Activated CD8-positive, alpha-beta memory T cell treated with anti-CD3 and anti-CD28 coated beads, Interleukin-2, amount 50 U/mL, for 4 hours (primary cell): ENCODE measurements around the gene ST14.
"Not testable (repeated sequence)": the region's sequence is repeated elsewhere in the genome, so short reads cannot be mapped to it uniquely, and the experiment has no call there.

Experiments
- DNase-seq: peaks from one replicate; pipeline ENCODE4 v3.0.0-alpha.2; 2020

Gene ST14

DNA sequence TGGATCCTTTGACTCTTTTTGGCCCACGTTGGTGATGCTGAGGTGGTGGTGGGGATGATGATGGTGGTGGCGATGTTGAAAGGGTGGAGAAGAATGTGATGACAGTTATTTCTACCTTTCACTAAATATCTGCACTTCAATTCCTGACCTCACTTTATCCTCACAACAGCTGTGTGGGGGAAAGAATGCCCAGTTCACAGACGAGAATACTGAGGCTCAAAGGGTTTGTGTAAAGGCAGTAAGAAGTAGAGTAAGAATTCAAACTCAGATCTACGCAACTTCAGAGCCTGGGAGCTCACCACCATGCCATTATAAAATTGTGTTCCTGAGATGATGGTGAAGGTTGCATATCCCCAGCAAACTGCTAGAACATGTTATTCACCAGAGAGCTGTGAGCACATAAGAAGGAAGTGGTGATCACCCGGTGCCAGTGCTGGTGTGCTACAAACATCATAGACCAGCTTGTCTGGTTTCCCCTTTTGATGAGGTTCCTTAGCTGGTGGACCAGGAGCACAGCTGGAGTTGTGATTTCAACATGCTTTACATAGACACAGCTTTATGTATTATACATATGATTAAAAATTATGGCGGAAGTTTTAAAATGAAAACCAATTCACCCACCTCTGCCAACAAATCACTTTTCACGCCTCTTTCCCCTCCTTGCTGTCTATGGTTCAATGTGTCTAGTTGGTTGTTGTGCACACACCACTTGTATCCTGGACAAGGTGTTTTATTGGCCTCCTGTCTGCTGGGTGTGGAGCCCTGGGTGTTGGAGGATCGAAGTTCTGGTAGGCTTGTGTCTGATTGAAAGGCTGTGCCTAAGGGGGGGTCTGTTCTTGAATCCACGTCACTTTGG is 6.2 kb downstream of the ST14 start:
- no peak for DNase-seq

DNA sequence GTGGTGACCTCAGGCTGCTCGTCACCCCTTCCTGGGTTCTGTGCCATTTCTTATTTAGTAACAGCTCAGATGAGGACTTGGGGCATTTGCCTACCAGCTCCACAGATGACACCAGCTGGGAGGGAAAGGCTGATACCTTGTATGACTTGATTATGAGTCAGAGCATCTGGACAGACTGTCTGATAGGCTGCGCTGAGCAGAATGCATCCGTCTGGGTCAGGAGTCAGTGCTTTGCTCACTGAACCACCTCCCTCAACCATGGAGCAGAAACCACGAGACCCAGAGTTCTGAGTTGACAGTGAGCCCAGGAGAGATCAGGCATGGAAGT is 6.8 kb downstream of the ST14 start:
- DNase-seq, result no peak

DNA sequence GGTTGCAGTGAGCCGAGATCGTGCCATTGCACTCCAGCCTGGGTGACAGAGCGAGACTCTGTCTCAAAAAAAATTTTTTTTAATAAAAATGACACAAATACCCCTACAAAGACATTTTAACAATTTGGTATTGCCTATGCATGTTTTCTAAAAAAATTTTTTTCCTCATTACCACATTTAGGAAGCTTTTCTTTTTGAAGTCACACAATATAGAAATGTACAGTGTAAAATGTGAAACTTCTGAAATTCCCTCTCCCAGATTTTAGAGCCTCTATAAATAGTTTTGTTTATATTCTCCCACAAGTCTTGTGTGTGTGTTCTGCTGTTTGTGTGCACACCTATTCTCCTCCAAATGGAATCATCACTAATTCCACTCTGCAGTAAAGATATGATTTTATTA is 7.6 kb downstream of the ST14 start:
- no peak for DNase-seq

DNA sequence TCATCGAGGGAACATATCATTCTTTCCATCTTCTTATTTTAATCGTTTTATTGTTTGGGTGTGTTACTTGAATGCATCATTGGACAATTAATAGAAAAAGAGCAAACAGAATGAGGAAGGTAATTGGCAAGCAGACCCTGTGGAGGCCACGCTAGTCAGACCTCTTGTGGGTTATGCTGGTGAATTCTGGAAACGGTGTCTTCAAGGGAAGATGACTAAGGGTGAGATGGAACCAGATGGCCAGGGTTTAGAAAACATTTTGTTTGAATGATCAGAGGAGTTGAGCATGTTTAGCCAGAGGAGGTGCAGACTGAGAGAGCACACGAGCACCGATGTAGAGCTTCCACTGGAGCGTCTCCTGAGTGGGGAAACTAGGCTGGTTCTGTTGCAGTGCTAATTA is 8.5 kb downstream of the ST14 start:
- DNase-seq, result no peak

DNA sequence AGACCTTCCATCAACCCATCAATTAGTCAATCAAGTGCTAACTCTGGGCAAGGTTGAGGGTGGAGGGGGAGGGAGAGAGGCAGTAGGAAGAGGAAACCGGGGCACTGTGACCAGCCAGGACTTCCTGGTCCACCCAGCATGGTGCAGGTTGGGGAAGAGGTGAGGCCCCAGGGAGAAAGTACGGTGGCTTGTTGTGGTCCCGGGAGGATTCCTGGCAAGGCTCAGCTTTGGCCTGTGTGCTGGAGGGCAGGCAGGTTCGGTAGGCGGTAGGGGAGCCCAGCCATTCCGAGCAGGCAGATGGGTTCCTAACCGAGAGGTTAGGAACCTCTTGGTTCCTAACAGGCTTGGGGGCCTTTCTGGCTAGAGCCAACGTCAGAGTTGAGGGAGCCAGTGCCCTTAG is 10.8 kb downstream of the ST14 start:
- DNase-seq, result no peak

DNA sequence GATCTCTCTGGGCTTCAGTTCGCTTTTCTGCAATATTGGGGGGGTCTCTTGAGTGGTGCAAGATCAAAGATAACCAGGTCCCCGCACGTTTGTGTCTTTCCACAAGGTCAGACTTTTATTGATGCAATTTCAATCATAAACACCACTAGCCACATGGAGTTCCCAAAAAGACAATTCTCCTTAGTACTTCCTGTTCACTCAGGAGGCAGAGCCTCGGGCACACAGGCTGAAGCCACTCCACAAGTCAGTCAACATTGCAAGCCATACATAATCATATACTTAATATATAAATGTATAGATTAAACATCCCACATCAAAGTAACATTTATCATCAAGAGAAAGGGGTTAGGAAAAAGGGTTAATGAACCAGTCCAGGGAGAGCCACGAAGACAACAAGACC is 12.0 kb downstream of the ST14 start:
- DNase-seq, result no peak

DNA sequence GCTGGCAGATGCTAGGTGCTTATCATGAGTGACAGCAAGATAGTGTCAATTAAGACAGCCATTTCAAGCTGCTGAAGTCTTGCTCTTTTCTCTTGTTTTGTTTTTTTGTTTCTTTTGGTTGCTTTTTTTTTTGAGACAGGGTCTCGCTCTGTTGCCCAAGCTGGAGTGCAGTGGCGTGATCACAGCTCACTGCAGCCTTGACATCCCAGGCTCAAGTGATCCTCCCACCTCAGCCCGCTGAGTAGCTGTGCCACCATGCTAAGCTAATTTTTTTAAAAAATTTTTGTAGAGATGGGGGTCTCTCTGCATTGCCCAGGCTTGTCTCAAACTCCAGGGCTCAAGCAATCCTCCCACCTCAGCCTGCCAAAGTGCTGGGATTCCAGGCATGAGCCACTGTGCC is 12.4 kb downstream of the ST14 start:
- DNase-seq, result not testable (repeated sequence)

DNA sequence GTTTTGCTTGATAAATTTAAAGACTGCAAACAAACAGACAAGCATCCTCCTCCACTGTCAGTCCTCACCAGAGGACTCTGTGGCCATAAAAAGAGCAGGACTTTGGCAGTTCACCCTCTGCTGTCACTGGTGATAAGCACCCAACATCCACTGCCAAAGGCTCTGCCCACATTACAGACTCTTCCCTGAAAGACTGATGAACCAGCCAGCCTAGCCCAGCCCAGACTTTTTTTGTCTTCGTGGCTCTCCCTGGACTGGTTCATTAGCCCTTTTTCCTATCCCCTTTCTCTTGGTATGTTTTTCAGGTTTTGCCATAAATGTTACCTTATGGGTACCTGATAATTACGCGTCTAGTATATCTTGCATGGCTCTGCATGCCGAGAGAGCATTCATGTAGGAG is 15.1 kb downstream of the ST14 start:
- no peak for DNase-seq

DNA sequence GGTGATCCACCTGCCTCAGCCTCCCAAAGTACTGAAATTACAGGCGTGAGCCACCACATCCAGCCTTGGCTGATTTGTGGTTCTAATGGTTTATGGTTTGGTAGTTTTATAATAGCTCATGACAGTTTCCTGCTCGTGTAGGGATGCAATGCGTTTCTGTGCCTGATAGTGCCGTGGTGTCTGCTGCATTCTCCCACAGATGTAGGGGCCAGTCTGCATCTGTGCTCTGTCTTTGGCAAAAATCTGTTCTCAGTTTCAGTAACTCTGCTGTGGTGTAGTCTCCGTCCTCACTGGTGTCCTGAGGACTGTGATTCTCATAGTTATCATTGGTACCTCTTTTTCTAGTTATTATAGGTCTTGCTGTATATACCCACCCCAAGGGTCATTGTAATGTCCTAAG is 16.3 kb downstream of the ST14 start:
- DNase-seq, result no peak

DNA sequence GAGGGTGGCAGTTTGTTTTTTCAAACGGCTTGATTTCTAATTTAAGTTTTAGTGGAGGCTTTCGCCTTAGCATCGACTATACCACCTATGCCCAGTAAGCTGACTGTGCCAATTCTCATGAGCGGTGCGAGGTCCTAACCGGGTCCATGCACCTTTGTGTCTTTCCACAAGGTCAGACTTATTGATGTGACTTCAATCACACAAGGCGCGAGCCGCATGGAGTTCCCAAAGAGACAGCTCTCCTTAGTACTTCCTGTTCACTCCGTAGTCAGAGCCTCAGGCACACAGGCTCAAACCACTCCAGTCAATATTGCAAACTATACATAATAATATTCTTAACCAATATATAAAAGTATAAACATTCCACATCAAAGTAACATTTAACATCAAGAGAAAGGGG is 18.2 kb downstream of the ST14 start:
- DNase-seq, result no peak

DNA sequence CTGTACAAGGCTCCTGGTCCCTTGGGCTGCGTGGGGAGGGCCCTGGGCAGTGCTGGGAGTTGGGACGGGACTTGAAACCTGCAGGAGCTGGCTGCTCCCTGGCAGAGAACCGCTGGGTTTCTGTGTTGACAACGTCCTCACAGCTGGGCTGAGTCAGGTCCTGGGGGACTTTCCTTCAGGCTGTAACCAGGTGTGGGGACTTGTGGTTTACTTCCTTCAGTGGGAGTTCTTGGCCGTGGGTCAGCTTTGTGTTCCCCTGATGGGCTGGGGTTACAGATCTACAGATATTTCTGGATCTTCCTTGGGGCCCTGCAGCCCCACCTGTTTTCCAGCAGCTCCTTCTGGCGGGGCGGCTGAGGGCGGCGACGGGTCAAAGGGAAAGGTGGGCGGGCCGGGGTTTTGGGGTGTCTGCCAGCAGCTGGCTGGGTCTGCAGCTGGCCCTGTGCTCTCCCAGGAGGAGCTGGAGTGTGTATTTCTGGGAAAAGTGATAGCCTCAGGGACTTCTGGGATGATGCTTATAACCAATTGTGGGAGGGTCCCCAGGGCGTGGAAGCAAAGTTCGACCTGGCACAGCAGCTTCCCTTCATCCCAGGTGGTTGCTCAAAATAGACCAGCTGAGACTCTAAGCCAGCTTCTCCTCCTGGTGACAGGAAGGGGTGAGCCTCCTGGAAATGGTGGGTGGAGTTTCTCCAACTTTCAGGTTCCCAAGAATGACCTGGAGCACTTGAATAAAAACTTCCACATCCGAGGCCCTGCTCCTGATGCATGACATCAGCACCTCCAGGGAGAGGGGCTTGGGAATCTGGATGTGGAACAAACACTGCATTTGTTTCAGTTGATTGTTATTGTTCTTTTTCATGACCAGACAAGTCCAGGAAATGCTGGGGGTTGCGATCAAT is 19.1 kb downstream of the ST14 start:
- no peak for DNase-seq

DNA sequence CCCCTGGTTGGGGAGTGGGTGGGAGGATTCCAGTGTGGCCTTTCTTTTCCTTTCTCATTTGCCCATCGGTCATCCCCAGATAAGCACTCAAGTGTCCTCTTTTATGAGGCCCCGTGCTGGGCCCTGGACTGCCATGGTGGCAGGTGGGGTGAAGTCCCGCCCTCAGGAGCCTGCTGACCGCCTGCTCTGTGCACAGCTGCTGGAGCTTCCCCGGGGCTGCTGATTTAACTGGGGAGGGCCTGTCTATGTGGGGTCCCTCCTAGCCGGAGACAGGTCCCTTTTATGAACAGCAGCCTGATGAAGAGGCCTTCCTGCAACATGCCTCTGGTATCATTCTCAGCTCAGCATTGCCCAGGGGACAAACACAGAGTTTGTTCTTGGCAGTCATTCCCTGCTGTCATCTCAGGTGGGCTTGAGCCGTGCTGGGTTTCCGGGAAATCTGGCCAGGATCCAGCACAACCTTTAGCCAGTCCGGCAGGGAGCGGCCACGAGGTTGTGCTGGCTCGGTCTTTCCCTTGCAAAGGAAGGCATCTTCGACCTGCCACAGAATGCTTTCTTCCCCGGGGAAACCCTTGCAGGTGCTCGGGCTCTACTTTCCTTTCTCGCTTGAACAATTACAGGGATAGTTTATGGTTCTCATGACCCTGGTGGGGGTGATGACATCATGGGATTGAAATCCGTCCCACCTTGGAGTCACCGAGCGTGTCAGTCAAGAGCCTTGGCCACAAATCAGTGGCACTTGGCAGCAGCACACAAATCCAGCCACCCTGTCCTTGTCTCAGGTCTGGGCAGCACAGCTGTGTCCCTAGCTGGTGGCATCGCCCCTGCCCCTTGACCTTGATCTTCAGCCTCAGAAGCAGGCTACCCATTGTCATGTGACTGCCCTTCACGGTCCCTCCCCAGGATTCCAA is 20.1 kb downstream of the ST14 start:
- no peak for DNase-seq

DNA sequence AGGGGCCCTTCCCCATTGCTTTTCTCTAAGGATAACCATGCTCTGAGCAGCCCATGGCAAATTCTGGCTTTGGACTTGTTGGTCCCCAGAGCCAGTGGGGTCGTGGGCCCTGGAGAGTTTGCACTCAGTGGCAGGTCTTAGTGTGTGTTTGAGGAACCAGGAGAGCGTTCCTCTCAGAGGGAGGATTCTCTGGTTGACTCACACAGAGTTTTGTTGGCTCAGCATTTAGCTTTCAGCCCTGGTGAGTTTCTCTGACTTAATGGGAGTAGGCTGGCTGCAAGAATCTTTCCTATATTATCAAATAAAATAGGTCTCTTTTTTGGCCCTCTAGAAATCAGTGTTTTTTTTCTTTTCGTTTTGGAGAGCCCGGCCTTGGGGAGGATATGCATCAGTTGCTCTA is 20.9 kb downstream of the ST14 start:
- DNase-seq, result no peak

DNA sequence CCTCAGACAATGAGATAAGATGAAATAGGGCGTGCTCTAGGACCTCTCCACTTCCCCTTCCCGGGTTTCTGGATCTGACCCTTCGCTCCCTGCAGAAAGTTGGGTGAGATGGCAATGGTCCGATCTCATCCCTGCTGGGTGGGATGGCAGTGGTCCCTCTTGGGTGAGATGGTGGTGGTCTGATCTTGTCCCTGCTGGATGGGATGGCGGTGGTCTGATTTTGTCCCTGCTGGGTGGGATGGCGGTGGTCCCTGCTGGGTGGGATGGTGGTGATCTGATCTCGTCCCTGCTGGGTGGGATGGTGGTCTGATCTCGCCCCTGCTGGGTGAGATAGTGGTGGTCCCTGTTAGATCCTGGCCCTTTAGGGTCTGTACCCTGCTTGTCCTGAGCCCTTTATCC is 21.3 kb downstream of the ST14 start:
- no peak for DNase-seq

DNA sequence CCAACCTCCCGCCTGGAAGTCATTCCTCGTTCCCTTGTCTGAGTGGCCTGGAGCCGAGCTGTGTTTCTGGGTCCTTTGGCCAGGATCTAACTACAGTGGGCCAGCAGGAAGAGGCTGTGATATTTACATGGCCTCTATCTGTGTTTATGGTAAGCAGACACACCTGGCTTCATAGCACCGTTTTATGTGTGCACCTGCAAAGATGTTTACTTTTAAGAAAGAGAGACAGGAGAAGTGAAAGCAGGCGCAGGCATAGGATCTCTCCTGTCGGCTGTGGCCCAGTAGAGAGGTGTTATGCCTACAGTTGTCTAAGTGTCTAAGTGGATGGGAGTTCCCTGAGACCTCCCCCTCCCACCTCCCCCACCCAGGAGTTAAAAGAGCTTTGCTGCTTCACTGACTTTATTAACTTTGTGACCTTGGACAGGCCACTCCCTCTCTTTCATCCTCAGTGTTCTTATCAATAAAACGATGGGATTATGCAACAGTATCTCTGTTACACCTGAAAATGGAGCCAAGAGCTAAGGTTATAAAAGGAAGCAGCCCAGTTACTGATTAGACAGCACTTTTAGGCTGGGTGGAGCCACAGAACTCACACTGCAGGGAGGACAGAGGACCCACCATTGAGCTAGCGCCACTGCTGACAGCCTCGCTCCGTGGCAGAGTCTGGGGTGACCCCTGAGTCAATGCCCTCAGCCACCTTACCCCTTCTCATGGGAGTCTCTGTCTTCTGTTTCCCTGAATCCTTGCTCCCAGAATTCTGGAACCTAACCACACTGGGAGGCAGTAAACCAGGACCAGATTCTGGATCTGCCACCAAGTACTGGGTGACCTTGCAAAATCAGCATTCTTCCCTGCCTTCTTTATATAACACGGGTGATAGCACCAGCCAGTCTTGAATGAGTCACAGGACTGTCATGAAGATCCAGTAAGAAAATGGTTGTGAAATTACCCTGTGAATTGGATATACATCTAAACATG is 22.0 kb downstream of the ST14 start:
- DNase-seq, result no peak

DNA sequence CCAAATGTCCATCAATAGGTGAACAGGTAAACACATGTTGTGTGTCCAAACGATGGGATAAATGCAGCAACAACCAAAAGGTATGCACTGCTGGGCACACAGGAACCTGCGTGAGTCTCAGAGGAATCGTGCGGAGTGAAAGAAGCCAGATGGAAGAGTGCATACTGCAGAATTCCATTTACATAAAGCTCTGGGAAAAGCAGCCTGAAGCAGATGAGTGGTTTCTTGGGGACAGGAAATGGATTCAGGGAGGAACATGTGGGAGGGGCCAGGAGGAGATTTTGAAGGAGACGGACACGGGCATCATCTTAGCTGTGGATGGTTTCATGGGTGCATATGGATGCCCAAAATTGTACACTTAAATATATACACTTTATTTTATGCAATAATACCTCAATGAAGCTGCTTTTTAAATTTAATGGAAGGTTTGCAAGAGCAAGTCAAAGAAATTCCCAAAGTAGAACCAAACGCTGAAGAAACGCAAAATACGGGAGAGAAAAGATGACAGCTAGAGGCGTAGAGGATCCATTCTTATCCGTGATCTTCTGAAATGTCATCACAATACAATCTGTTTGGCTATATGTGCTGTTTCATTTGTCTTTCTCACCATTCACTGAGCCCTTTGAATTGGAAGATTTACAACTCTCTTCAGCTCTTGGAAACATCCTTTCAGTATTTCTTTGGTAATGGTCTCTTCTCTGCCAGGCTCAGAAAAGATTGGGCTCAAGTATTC is 24.5 kb downstream of the ST14 start:
- DNase-seq, result no peak

DNA sequence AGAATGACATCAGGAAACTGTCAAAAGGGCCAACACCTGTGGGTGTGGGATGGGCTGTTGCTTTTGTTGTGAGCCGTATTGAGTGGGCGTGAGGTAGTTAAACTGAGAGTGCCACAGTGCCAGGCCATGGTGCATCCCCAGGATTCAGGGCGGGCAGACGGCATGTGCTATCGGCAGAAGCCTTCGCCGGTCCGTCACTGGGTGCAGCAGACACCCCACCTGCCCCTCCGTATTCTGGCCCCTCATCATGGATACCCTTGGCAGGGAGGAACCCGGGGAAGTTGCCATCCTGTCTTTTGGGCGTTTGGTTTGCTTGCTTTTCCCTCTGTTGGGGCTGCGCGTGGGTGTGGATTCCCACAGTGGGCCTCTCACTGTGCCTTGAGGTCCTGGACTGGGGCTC is 27.5 kb downstream of the ST14 start:
- no peak for DNase-seq

DNA sequence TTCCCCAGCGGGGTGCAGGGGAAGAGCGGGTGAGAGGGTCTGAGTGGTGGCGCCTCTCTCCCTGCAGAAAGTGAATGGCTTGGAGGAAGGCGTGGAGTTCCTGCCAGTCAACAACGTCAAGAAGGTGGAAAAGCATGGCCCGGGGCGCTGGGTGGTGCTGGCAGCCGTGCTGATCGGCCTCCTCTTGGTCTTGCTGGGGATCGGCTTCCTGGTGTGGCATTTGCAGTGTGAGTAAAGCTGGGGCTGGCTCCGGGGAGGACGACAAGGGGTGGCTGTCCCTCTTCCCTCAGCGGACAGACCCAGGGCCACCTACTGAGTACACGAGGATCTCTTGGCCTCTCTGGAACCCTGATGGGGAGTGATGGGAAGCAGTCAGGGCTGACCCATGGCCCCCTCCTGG is 28.5 kb downstream of the ST14 start:
- no peak for DNase-seq

DNA sequence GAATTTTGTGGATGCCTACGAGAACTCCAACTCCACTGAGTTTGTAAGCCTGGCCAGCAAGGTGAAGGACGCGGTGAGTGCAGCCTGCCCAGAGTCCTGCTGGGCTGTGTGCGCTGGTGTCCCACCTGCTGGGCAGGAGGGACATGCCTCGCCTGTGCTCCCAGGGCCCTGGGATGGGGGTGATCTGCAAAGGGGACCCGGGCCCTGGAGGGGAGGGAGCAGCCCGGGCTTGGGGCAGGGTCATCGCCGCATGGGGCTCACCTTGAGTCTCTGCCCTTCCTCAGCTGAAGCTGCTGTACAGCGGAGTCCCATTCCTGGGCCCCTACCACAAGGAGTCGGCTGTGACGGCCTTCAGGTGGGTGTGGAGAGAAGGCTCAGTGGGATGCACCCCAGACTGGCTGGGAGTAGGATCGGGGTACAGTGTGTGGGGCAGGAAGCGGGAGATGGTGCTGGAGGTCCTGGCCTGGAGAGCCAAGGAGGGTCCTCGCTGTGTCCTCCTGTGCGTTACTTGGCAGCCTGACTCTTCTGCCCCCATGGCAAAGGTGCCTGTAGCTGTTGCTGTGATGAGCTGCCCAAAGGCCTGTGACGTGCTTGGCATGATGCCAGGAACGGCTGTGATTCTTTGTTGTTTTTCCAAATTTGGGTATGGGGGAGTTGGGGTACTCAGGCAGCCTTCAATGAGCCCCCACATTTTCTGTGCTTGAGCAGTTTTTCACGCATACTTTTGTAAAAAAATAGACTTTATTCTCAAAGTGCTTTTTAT is 29.2 kb downstream of the ST14 start:
- DNase-seq, result no peak

DNA sequence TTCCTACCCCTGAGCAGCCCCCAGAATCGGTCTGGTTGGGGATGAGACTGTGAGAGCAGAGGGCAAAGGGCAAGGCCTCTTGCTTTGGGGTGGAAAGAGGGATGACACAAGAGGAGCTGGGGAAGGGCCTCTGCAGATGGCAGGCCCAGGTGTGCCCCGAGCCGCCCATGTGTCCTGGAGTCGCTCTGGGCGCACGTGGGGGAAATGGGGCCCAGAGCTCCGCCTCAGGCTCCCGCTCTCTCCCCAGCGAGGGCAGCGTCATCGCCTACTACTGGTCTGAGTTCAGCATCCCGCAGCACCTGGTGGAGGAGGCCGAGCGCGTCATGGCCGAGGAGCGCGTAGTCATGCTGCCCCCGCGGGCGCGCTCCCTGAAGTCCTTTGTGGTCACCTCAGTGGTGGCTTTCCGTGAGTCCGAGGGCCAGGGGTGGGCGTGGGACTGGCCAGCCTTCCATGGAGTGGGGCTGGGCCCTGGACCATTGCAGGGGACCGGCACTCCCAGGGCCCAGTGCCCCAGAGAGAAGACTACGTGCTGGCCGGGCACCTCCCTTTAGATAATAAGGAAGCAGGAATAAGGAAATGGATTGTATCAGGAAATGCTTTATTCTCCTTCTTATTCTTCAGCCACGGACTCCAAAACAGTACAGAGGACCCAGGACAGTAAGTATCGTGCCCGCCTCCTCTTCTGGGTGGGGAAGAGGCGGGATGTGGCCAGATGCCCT is 30.1 kb downstream of the ST14 start:
- DNase-seq, result no peak
